Mucosa of descending colon (tissue), 3 donors: Measurements from ENCODE around the gene VAMP8. TPM values are rescaled to one million over a fixed set of nuclear protein-coding genes. Genes with fewer than 3 reads are reported as not detected.
"Not testable (repeated sequence)": the region's sequence is repeated elsewhere in the genome, so short reads cannot be mapped to it uniquely, and the experiment has no call there.

Experiments
- ATAC-seq: fragments of 200-7000 bp; cut with Tn5 transposase; one replicate; pipeline ENCODE4 v1.9.1; 2020; ENCODE audit warnings: mild to moderate bottlenecking, moderate library complexity
- DNase-seq, 3 donors: peaks; one replicate each; pipeline ENCODE4 v3.0.0-alpha.2; 2020
- H3K36me3 ChIP-seq: fragments of 200-600 bp; one replicate; pipeline ENCODE4 v1.8.0; 2021; ENCODE audit warnings: low read depth, mild to moderate bottlenecking
- H3K4me1 ChIP-seq: fragments of 200-600 bp; one replicate; pipeline ENCODE4 v1.8.0; 2021; ENCODE audit warnings: low read depth, mild to moderate bottlenecking
- H3K4me3 ChIP-seq: fragments of 200-600 bp; one replicate; pipeline ENCODE4 v1.8.0; 2021; ENCODE audit warnings: mild to moderate bottlenecking
- H3K9me3 ChIP-seq: fragments of 200-600 bp; one replicate; pipeline ENCODE4 v1.8.0; 2021; ENCODE audit warnings: mild to moderate bottlenecking
- intact Hi-C, 2 donors: fragments of 100-400 bp; cut with DNase I in 1 of 2; cut with micrococcal nuclease in 1 of 2; formaldehyde crosslinking; loops; one replicate each; pipeline versions ENCODE4 v1.11.0 to v1.11.1; 2022; cut with DNase I, micrococcal nuclease
- total RNA-seq, 3 donors: library from RNA; stranded (reverse); fragmentation: NEBNext Ultra II Directional in 2 of 3; extraction: Animal tissue kit (Norgen Biotek cat#: 25700) in 2 of 3; gene quantifications; one replicate each; pipeline versions ENCODE4 v1.2.1 to v1.2.4, GENCODE V29; 2021 to 2023
- TF ChIP-seq, protein P1 (sequence below): fragments of 200-600 bp; IDR thresholded peaks from one replicate; pipeline ENCODE4 v1.8.0; 2022; ENCODE audit warnings: antibody characterized with exemption, mild to moderate bottlenecking
- donor health status: DM: no; HTN: no; CAD: no; lungs with moderate emphysema.
- donor health status: DM: no; HTN: no; CAD: no.
- donor health status: DM: no; HTN: yes; CAD: no.

Gene VAMP8
- total RNA-seq, 3 donors from 2014 or later = 125 to 312 (median 254) TPM

DNA sequence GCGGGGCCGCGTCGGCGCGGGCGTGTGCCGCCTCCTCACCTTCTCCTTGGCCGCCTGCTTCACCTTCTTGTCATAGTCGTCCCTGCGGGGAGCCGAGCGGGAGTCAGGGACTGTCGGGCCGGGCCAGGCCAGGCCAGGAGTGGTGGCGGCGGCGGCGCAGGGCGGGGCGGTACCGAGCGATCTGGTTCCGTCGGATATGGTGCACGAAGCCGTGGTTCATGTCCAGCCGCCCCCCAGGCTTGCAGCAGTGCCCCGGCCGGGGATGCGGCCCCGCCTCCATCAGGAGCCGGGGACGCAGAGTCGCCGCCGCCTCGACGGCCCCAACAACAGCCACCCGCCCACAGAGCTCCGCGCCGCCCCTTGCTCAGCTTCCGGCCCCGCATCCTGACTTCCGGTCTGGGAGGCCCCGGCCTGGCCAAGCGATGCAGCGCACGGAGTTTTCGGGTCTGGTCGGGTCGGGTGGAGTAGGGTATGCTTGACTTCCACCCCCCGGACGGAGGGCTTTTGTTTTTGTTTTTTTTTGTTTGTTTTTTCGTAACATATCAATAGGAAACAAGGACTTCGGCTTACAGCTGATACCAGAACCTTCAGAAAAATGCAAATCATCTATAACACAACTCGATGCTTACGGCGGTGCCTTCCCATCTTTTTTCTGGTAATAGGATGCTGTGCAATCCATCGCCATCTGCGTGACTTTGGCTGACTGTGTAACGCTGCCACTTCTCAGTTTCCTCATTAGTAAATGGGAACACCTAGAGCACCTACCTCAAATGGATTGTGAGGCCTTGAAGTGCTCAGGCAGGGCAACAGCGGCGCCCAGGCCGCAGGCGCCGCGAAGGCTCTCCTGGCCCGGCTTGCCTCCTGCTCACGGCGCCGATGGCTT is 34.6 kb downstream of the VAMP8 start, which contains the start of gene C2orf68:
Gene C2orf68, minus strand, starts transcription at position 362 of the 883 bp plus-strand sequence. Its CDS starts 82 bp downstream, at position 280.
- peaks cover 10% of the 10 kb centered on the region for H3K4me1 ChIP-seq
- intact Hi-C loops = no loop called here
- peak; percentile 90 for ATAC-seq

DNA sequence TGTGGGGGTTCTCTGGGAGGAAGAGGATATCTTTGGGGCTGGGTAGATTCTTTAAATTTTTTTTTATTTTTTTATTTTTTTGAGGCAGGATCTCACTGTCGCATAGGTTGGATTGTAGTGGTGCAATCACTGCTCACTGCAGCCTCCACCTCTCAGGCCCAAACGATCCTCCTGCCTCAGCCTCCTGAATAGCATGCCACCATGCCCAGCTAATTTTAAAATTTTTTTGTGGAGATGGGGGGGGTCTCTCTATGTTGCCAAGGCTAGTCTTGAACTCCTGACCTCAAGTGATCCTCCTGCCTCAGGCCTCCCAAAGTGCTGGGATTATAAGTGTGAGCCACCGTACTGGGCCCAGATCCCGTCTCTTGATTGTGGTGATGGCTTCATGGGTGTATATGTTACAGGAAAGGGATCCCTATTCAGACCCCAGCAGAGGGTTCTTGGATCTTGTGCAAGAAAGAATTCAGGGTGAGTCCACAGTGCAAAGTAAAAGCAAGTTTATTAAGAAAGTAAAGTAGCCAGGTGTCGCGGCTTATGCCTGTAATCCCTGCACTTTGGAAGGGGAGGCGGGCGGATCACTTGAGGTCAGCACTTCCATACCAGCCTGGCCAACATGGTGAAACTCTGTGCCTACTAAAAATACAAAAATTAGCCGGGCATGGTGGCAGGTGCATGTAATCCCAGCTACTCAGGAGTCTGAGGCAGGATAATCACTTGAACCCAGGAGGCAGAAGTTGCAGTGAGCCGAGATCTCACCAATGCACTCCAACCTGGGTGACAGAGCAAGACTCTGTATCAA is 36.5 kb downstream of the VAMP8 start:
- intact Hi-C loops = no loop called here
- DNase-seq = no peak
- Histone ChIP-seq H3K9me3 (no peaks in the 10 kb centered on the region), H3K36me3 (no peaks in the 10 kb centered on the region), H3K4me1 (peaks cover 28% of the 10 kb centered on the region), H3K4me3 (no peak overlapping the region)
- TF ChIP-seq, protein P1, sequence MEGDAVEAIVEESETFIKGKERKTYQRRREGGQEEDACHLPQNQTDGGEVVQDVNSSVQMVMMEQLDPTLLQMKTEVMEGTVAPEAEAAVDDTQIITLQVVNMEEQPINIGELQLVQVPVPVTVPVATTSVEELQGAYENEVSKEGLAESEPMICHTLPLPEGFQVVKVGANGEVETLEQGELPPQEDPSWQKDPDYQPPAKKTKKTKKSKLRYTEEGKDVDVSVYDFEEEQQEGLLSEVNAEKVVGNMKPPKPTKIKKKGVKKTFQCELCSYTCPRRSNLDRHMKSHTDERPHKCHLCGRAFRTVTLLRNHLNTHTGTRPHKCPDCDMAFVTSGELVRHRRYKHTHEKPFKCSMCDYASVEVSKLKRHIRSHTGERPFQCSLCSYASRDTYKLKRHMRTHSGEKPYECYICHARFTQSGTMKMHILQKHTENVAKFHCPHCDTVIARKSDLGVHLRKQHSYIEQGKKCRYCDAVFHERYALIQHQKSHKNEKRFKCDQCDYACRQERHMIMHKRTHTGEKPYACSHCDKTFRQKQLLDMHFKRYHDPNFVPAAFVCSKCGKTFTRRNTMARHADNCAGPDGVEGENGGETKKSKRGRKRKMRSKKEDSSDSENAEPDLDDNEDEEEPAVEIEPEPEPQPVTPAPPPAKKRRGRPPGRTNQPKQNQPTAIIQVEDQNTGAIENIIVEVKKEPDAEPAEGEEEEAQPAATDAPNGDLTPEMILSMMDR = no peak
- ATAC-seq = no peak

More for the DNA sequence above, 34.6 kb downstream of the VAMP8 start, which contains the start of gene C2orf68:
- Histone ChIP-seq H3K9me3 (no peaks in the 10 kb centered on the region), H3K4me3 (peak within 1 kb of the TSS; percentile 73), H3K36me3 (no peaks in the 10 kb centered on the region)
- peak; percentile 93 to 95 (median 94) for DNase-seq
- TF ChIP-seq, protein P1 = no peak

DNA sequence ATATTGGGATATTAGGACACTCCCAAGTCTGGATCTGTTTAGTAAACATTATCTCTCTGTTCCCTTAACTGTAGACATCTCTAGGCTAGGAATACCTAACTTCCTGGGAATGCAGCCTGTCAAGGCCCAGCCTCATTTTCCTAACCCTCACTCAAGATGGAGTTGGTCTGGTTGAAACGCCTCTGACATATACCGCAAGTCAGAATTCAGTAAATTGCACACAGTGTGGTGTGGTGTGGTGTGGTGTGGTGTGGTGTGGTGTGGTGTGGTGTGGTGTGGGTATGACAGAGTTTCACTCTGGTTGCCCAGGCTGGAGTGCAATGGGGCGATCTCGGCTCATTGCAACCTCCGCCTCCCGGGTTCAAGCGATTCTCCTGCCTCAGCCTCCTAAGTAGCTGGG is 37.4 kb downstream of the VAMP8 start:
- H3K9me3 ChIP-seq, ATAC-seq, intact Hi-C loops, DNase-seq, H3K4me3 ChIP-seq, H3K36me3 ChIP-seq: not testable (repeated sequence)
- peaks cover 29% of the 10 kb centered on the region for H3K4me1 ChIP-seq

DNA sequence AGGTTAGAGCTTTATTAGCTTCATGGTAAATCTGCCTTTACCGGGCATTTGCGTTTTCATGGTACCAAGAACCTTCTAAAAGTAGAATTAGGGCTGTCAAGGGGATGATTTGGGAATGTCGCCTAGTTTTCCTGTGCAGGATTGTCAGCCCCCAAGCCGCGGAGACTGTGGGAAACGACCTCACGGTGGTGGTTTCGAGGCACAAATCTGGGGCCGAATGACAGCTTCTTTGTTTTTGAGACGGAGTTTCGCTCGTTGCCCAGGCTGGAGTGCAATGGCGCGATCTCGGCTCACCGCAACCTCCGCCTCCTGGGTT is 38.0 kb downstream of the VAMP8 start:
- TF ChIP-seq, protein P1 = no peak
- H3K4me3 ChIP-seq = no peak overlapping the region
- DNase-seq (no peak), ATAC-seq (no peak)
- H3K9me3 ChIP-seq = no peaks in the 10 kb centered on the region
- intact Hi-C loops = no loop called here
- peaks cover 33% of the 10 kb centered on the region for H3K4me1 ChIP-seq
- no peaks in the 10 kb centered on the region for H3K36me3 ChIP-seq

DNA sequence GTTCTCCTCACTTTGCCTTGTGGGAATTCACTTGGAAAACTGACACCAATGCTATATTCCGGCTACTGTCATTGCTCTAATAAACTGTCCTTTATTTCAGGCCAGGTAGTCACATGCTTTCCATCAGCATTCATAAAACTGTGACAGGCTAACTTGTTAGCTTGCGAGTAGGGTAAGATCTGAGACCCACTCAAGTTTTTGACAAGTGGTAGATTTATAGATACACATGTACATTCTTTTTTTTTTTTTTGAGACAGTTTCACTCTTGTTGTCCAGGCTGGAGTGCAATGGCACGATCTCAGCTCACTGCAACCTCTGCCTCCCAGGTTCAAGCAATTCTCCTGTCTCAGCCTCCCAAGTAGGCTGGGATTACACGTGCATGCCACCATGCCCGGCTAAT is 40.3 kb downstream of the VAMP8 start:
- H3K4me3 ChIP-seq, intact Hi-C loops, ATAC-seq: not testable (repeated sequence)

DNA sequence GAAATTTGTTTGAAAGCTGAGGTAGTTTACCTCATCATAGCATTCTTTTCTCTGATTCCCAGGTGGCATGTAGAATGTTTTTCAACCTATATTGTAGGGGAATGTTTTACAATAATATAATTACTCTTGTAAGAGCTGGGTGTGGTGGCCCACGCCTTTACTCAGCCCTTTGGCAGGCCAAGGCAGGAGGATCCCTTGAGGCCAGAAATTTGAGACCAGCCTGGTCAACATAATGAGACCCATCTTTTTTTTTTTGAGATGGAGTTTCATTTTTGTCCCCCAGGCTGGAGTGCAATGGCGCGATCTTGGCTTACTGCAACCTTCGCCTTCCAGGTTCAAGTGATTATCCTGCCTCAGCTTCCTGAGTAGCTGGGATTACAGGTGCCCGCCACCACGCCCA is 42.2 kb downstream of the VAMP8 start:
- TF ChIP-seq, protein P1 = no peak
- H3K4me1 ChIP-seq = peaks cover 28% of the 10 kb centered on the region
- H3K9me3 ChIP-seq = no peaks in the 10 kb centered on the region
- ATAC-seq = no peak
- peak in 2 of 3 donors; percentile 38 to 48 for DNase-seq
- H3K36me3 ChIP-seq = no peaks in the 10 kb centered on the region
- no peak overlapping the region for H3K4me3 ChIP-seq
- intact Hi-C loops = no loop called here

More for the DNA sequence above, 40.3 kb downstream of the VAMP8 start:
- DNase-seq, H3K36me3 ChIP-seq, H3K9me3 ChIP-seq: not testable (repeated sequence)
- H3K4me1 ChIP-seq = peaks cover 28% of the 10 kb centered on the region
